NOMO-1 treated with dmso at 0.1 percent for 144 hours (cell line): ENCODE results near the gene PHOX2A.
"Not testable (repeated sequence)": the region's sequence is repeated elsewhere in the genome, so short reads cannot be mapped to it uniquely, and the experiment has no call there.

ENCODE experiments used
- DNase-seq: peaks from one replicate; lab custom pipeline; 2025; ENCODE audit not compliant: unreplicated experiment; lab: John Stamatoyannopoulos, UW

PHOX2A gene

GRCh38 chr11:72244060-72244360, at the start of gene PHOX2A:
TSS of gene PHOX2A (minus strand) at chr11:72244176. CDS start at chr11:72244004, 172 bp downstream.
- no peak for DNase-seq

GRCh38 chr11:72293391-72293790, 49.4 kb upstream of the PHOX2A start:
- DNase-seq = no peak

GRCh38 chr11:72292106-72292785, 48.3 kb upstream of the PHOX2A start:
- DNase-seq = no peak

GRCh38 chr11:72290741-72291140, 46.8 kb upstream of the PHOX2A start:
- DNase-seq = not testable (repeated sequence)

- no peak for DNase-seq
These were observed 43.3 kb upstream of the PHOX2A start for GRCh38 chr11:72287293-72287692.

- DNase-seq = no peak
These were observed 40.0 kb upstream of the PHOX2A start for GRCh38 chr11:72283947-72284346.

GRCh38 chr11:72280726-72281315, 36.8 kb upstream of the PHOX2A start:
- no peak for DNase-seq

- no peak for DNase-seq
These were observed 36.1 kb upstream of the PHOX2A start for GRCh38 chr11:72280037-72280436.

- DNase-seq = no peak
These were observed 34.9 kb upstream of the PHOX2A start for GRCh38 chr11:72278905-72279304.

- DNase-seq = no peak
These were observed 30.5 kb upstream of the PHOX2A start for GRCh38 chr11:72274435-72274834.

GRCh38 chr11:72271980-72272379, 28.0 kb upstream of the PHOX2A start:
- no peak for DNase-seq

- no peak for DNase-seq
These were observed 24.1 kb upstream of the PHOX2A start for GRCh38 chr11:72267956-72268617.

GRCh38 chr11:72266960-72267359, 23.0 kb upstream of the PHOX2A start:
- DNase-seq = not testable (repeated sequence)

- no peak for DNase-seq
These were observed 22.0 kb upstream of the PHOX2A start for GRCh38 chr11:72265951-72266350.

- no peak for DNase-seq
These were observed 19.4 kb upstream of the PHOX2A start for GRCh38 chr11:72263361-72263760.

- no peak for DNase-seq
These were observed 16.6 kb upstream of the PHOX2A start for GRCh38 chr11:72260574-72260973.

GRCh38 chr11:72259490-72259889, 15.5 kb upstream of the PHOX2A start:
- no peak for DNase-seq

GRCh38 chr11:72257570-72257969, 13.6 kb upstream of the PHOX2A start:
- no peak for DNase-seq

- no peak for DNase-seq
These were observed 10.5 kb upstream of the PHOX2A start for GRCh38 chr11:72254299-72254993.

- DNase-seq = no peak
These were observed 9.4 kb upstream of the PHOX2A start for GRCh38 chr11:72253392-72253791.

- no peak for DNase-seq
These were observed 7.6 kb upstream of the PHOX2A start for GRCh38 chr11:72251614-72252013.
